K562 (cell line): ENCODE data around the gene SOWAHD.

Experiments
- GTF2A2 ChIP-seq: IDR thresholded peaks from 2 replicates; pipeline ENCODE4 v1.6.1; 2016; ENCODE audit warnings: mild to moderate bottlenecking, missing genetic modification characterization, missing compliant biosample characterization
- PREB ChIP-seq: sonication (generic); formaldehyde crosslinking; IDR thresholded peaks from 2 replicates; pipeline ENCODE4 v1.8.1; 2023; ENCODE audit warnings: mild to moderate bottlenecking, missing genetic modification reagents
- RBFOX2 ChIP-seq: fragments of 200-400 bp; formaldehyde crosslinking; IDR thresholded peaks from 2 replicates; pipeline ENCODE4 v1.6.1; 2017; ENCODE audit warnings: low read depth, mild to moderate bottlenecking, low read length, moderate library complexity
- RERE ChIP-seq: sonication (generic); formaldehyde crosslinking; IDR thresholded peaks from 2 replicates; pipeline ENCODE4 v1.8.0; 2023; ENCODE audit warnings: missing genetic modification reagents, mild to moderate bottlenecking, borderline replicate concordance
- ZNF707 ChIP-seq: fragments of 250-450 bp; sonication (Bioruptor Pico); conservative IDR thresholded peaks from 2 replicates; pipeline ENCODE4 v1.8.0; 2022; ENCODE audit warnings: inconsistent platforms, mild to moderate bottlenecking, moderate library complexity
- TF ChIP-seq, protein P1 (sequence below): IDR thresholded peaks from 3 replicates; pipeline ENCODE4 v1.6.1; 2011; ENCODE audit warnings: borderline replicate concordance, mild to moderate bottlenecking; ENCODE audit not compliant: insufficient read length, insufficient read depth

DNA sequence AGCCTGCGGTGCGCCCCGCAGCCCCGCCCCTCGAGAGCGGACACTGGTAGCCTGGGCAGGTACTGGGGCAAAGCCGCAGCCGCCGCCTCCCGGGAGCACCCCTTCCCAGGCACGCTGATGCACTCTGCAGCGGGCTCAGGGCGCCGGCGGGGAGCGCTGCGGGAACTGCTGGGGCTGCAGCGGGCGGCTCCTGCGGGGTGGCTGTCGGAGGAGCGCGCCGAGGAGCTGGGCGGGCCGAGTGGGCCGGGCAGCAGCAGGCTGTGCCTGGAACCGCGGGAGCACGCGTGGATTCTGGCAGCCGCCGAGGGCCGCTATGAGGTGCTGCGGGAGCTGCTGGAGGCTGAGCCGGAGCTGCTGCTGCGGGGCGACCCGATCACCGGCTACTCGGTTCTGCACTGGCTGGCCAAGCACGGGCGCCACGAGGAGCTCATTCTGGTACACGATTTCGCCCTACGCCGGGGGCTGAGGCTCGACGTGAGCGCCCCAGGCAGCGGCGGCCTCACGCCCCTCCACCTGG is 401 bp downstream of the SOWAHD start:
- TF ChIP-seq RBFOX2, result no peak
- no peak for TF ChIP-seq PREB
- TF ChIP-seq GTF2A2, result no peak
- no peak for TF ChIP-seq ZNF707 (CRISPR knock-in tag)
- no peak for TF ChIP-seq RERE (CRISPR knock-in tag)
- TF ChIP-seq, protein P1, sequence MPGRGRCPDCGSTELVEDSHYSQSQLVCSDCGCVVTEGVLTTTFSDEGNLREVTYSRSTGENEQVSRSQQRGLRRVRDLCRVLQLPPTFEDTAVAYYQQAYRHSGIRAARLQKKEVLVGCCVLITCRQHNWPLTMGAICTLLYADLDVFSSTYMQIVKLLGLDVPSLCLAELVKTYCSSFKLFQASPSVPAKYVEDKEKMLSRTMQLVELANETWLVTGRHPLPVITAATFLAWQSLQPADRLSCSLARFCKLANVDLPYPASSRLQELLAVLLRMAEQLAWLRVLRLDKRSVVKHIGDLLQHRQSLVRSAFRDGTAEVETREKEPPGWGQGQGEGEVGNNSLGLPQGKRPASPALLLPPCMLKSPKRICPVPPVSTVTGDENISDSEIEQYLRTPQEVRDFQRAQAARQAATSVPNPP, result no peak
